ENCODE measurements around the gene TEX19. TPM values are rescaled to one million over a fixed set of nuclear protein-coding genes. Genes with fewer than 3 reads are reported as not detected.

TEX19 gene
- total RNA-seq, 1 experiment from 2014 or later, result not detected

DNA sequence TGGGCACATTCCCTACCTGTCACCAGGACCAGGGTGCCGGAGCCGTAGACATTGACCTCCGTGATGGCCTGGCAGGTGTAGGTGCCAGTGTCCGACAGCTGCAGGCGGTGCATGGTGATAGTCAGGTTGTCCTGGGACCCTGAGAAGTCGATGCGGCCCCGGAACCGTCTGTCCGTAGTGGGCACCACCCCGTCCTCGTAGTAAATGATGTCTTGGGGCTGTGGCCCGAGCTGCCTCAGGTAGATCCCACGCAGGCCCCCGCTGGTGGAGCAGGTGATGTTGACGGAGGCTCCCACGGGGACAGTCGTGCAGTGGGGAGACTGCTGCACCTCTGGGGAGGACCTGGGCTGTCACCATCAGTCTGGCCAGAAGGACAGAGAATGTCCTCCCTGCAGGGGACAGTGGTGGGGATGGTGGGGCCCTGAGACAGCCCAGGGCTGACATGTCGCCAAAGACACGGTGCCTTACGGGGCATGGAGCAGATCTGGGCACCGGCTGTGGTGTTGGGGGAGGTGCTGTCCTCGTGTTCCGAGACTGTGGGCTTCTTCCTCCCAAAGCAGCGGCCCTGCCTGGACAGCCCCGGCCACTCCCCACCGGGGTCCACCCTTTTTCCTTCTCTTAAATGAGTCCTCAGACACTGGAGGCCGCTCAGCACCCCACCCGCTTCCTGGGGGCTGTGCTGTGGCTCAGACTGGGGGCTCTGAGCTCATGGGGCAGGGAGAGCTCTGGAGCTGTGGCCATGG is 42.2 kb upstream of the TEX19 start:
- DNase-seq, result no peak
- no peak overlapping the region for H3K4me3 Mint-ChIP-seq (ENCODE audit: low read depth, unreplicated experiment)
- H3K4me1 Mint-ChIP-seq (ENCODE audit: low read depth, unreplicated experiment), result peaks cover 14% of the 10 kb centered on the region
- CTCF ChIA-PET, result no interaction called here
- H3K36me3 Mint-ChIP-seq (ENCODE audit: insufficient read depth, unreplicated experiment), result peaks cover 7% of the 10 kb centered on the region
- no peak overlapping the region for H3K27ac Mint-ChIP-seq (ENCODE audit: unreplicated experiment)
- intact Hi-C loops (cut with micrococcal nuclease; ENCODE audit: unreplicated experiment), result no loop called here
- peaks cover 39% of the 10 kb centered on the region for H3K27me3 Mint-ChIP-seq (ENCODE audit: unreplicated experiment)
- H3K9me3 Mint-ChIP-seq (ENCODE audit: low read depth, unreplicated experiment), result no peaks in the 10 kb centered on the region
- TF ChIP-seq, protein P1, sequence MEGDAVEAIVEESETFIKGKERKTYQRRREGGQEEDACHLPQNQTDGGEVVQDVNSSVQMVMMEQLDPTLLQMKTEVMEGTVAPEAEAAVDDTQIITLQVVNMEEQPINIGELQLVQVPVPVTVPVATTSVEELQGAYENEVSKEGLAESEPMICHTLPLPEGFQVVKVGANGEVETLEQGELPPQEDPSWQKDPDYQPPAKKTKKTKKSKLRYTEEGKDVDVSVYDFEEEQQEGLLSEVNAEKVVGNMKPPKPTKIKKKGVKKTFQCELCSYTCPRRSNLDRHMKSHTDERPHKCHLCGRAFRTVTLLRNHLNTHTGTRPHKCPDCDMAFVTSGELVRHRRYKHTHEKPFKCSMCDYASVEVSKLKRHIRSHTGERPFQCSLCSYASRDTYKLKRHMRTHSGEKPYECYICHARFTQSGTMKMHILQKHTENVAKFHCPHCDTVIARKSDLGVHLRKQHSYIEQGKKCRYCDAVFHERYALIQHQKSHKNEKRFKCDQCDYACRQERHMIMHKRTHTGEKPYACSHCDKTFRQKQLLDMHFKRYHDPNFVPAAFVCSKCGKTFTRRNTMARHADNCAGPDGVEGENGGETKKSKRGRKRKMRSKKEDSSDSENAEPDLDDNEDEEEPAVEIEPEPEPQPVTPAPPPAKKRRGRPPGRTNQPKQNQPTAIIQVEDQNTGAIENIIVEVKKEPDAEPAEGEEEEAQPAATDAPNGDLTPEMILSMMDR (IDR thresholded peaks at IDR 0.05; ENCODE audit: unreplicated experiment), result no peak
- no TSS peak for BruUV-seq (replicated peaks)

DNA sequence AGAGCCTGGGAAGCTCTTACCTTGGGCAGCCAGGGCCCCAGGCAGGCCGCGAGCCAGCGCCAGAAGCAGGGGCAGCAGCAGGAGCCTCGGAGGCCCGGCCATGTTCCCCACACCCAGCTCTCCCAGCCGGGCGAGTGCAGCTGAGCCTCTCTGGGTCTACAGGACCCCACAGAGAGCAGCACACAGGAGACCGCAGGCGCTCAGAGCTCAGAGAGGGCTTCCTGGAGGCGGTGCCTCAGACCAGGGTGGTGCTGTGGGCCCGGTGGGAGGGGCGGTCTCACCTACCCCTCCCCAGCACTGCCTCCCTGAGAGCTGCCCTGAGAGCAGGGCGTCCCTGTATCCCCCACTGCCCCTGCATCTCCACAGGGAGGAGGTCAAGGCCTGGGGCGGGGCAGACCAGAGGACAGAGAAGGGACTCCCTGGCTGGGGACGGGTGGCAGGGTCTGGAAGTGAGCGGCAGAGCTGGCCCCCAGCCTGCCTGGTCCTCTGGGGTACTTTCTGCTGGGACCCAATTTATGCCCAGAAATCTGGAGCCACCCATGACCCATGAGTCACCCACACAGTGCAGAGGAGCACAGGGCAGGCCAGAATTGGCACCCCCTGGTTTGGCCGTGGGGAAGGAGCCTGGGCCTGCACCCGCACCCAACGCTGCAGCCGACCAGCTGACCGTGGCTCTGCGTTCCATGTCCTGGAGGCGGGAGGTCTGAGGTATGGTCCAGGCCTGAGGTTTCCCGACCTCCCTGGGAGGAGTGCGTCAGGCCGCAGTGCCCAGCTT is 41.5 kb upstream of the TEX19 start, which contains the start of gene CD7:
Gene CD7 (minus strand): TSS at position 215 of the 775 bp plus-strand sequence. CDS start 113 bp downstream, at position 102.
- Mint-ChIP-seq H3K4me1 (ENCODE audit: low read depth, unreplicated experiment) (peaks cover 14% of the 10 kb centered on the region), H3K27me3 (ENCODE audit: unreplicated experiment) (peaks cover 44% of the 10 kb centered on the region), H3K36me3 (ENCODE audit: insufficient read depth, unreplicated experiment) (peaks cover 7% of the 10 kb centered on the region), H3K9me3 (ENCODE audit: low read depth, unreplicated experiment) (no peaks in the 10 kb centered on the region), H3K27ac (ENCODE audit: unreplicated experiment) (no peak within 1 kb of the TSS), H3K4me3 (ENCODE audit: low read depth, unreplicated experiment) (no peak within 1 kb of the TSS)
- intact Hi-C loops (cut with micrococcal nuclease; ENCODE audit: unreplicated experiment), result no loop called here
- no peak for DNase-seq
- BruUV-seq (replicated peaks), result no TSS peak
- CTCF ChIA-PET, result no interaction called here
- TF ChIP-seq, protein P1 (IDR thresholded peaks at IDR 0.05; ENCODE audit: unreplicated experiment), result no peak

DNA sequence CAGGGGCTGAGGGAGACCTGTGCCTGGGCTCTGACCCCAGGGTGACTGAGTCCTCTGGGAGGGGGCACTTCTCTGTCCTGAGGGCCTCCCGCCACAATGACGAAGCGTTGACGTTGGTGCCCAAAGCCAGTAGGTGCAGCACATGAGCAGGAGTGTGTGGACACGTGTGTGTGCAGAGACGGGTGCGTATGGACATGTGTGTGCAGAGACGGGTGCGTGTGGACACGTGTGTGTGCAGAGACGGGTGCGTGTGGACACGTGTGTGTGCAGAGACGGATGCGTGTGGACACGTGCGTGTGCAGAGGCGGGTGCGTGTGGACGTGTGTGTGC is 40.9 kb upstream of the TEX19 start:
- peaks cover 14% of the 10 kb centered on the region for H3K4me1 Mint-ChIP-seq (ENCODE audit: low read depth, unreplicated experiment)
- no peak for DNase-seq
- BruUV-seq (replicated peaks), result no TSS peak
- H3K36me3 Mint-ChIP-seq (ENCODE audit: insufficient read depth, unreplicated experiment), result peaks cover 7% of the 10 kb centered on the region
- no peak overlapping the region for H3K4me3 Mint-ChIP-seq (ENCODE audit: low read depth, unreplicated experiment)
- H3K27me3 Mint-ChIP-seq (ENCODE audit: unreplicated experiment), result peaks cover 50% of the 10 kb centered on the region
- H3K9me3 Mint-ChIP-seq (ENCODE audit: low read depth, unreplicated experiment), result no peaks in the 10 kb centered on the region
- TF ChIP-seq, protein P1 (IDR thresholded peaks at IDR 0.05; ENCODE audit: unreplicated experiment), result no peak
- intact Hi-C loops (cut with micrococcal nuclease; ENCODE audit: unreplicated experiment), result no loop called here
- CTCF ChIA-PET, result no interaction called here
- no peak overlapping the region for H3K27ac Mint-ChIP-seq (ENCODE audit: unreplicated experiment)

DNA sequence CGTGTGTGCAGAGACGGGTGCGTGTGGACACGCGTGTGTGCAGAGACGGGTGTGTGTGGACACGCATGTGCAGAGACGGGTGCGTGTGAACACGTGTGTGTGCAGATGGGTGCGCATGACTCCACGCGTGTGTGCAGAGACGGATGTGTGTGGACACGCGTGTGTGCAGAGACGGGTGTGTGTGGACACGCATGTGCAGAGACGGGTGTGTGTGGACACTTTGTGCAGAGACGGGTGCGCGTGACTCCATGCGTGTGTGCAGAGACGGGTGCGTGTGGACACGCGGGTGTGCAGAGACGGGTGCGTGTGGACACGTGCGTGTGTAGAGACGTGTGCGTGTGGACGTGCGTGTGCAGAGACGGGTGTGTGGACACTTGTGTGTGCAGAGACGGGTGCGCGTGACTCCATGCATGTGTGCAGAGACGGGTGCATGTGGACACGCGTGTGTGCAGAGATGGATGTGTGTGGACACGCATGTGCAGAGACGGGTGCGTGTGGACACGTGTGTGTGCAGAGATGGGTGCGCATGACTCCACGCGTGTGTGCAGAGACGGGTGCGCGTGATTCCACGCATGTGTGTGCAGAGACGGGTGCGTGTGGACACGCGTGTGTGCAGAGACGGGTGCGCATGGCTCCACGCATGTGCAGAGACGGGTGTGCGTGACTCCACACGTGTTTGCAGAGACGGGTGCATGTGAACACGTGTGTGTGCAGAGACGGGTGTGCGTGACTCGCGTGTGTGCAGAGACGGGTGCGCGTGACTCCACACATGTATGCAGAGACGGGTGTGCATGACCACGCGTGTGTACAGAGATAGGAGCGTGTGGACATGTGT is 40.1 kb upstream of the TEX19 start:
- BruUV-seq (replicated peaks), result no TSS peak

More for the DNA sequence above, 40.1 kb upstream of the TEX19 start:
- Mint-ChIP-seq H3K4me3 (ENCODE audit: low read depth, unreplicated experiment) (no peak overlapping the region), H3K4me1 (ENCODE audit: low read depth, unreplicated experiment) (peaks cover 14% of the 10 kb centered on the region), H3K27me3 (ENCODE audit: unreplicated experiment) (peaks cover 50% of the 10 kb centered on the region), H3K36me3 (ENCODE audit: insufficient read depth, unreplicated experiment) (peaks cover 7% of the 10 kb centered on the region), H3K9me3 (ENCODE audit: low read depth, unreplicated experiment) (no peaks in the 10 kb centered on the region), H3K27ac (ENCODE audit: unreplicated experiment) (no peak overlapping the region)
- intact Hi-C loops (cut with micrococcal nuclease; ENCODE audit: unreplicated experiment), result no loop called here
- TF ChIP-seq, protein P1 (IDR thresholded peaks at IDR 0.05; ENCODE audit: unreplicated experiment), result no peak
- no peak for DNase-seq
- CTCF ChIA-PET, result no interaction called here

All from Calu3 (cell line).